Muscle of leg (tissue), 11 donors: ENCODE results near the gene DNAJC13. TPM values are rescaled to one million over a fixed set of nuclear protein-coding genes. Genes with fewer than 3 reads are reported as not detected.
A peak's percentile ranks its signal among the peaks of the same experiment; 100 is the strongest.
"Not testable (repeated sequence)": the region's sequence is repeated elsewhere in the genome, so short reads cannot be mapped to it uniquely, and the experiment has no call there.

Source experiments
- DNase-seq: peaks from one replicate; pipeline ENCODE4 v3.0.0; 2013
- H3K27ac ChIP-seq: one replicate; pipeline ENCODE4 v1.5.1; 2013; ENCODE audit warnings: mild to moderate bottlenecking, low read length, control low read depth
- H3K27me3 ChIP-seq: one replicate; pipeline ENCODE4 v1.6.1; 2013; ENCODE audit warnings: low read length; ENCODE audit not compliant: control insufficient read depth, insufficient read depth
- H3K36me3 ChIP-seq: one replicate; pipeline ENCODE4 v1.6.1; 2013; ENCODE audit warnings: low read length; ENCODE audit not compliant: control insufficient read depth, insufficient read depth
- H3K4me1 ChIP-seq: one replicate; pipeline ENCODE4 v1.6.1; 2013; ENCODE audit warnings: low read length; ENCODE audit not compliant: control insufficient read depth, insufficient read depth
- H3K4me3 ChIP-seq: one replicate; pipeline ENCODE4 v1.5.1; 2013; ENCODE audit warnings: low read length, control low read depth
- H3K9me3 ChIP-seq: replicated peaks from 2 replicates; pipeline ENCODE4 v1.6.1; 2013; ENCODE audit warnings: low read depth, low read length; ENCODE audit not compliant: control insufficient read depth
- WGBS: methylation state at CpG from one replicate; pipeline ENCODE4 v1.1.5; 2013; ENCODE audit warnings: missing lambda C conversion rate; ENCODE audit not compliant: insufficient coverage; 5-methylcytosine and 5-hydroxymethylcytosine counted together
- polyA plus RNA-seq, 8 donors: library from polyadenylated mRNA; unstranded; fragments of 120-200 nt; gene quantifications; one replicate each; pipeline versions ENCODE4 v1.2.1 to v1.2.3, GENCODE V29; 2013; ENCODE audit warnings: inconsistent platforms in 1 of 8, low replicate concordance in 1 of 8; ENCODE audit not compliant: insufficient read length in 8 of 8, insufficient read depth in 1 of 8
- total RNA-seq: library from RNA; stranded (reverse); fragments of 120-200 nt; gene quantifications from one replicate; pipeline ENCODE4 v1.2.4, GENCODE V29; 2013

The DNAJC13 gene
- total and polyA plus RNA-seq, 9 donors = 29.9 to 43.1 (median 34.7) TPM

GRCh38 chr3:132549890-132550578 is 132.7 kb downstream of the DNAJC13 start:
- Histone ChIP-seq H3K4me3 (no peak overlapping the region), H3K27ac (no peak overlapping the region), H3K27me3 (no peaks in the 10 kb centered on the region), H3K4me1 (no peaks in the 10 kb centered on the region), H3K9me3 (no peaks in the 10 kb centered on the region), H3K36me3 (no peaks in the 10 kb centered on the region)
- DNase-seq = no peak

GRCh38 chr3:132550579-132551305 is 133.4 kb downstream of the DNAJC13 start:
- no peaks in the 10 kb centered on the region for H3K27me3 ChIP-seq
- DNase-seq = no peak
- no peaks in the 10 kb centered on the region for H3K9me3 ChIP-seq
- H3K27ac ChIP-seq = no peak overlapping the region
- H3K36me3 ChIP-seq = no peaks in the 10 kb centered on the region
- no peak overlapping the region for H3K4me3 ChIP-seq
- H3K4me1 ChIP-seq = no peaks in the 10 kb centered on the region
- WGBS = no CpG with 5 or more reads among the region's 3 CpGs

- no peaks in the 10 kb centered on the region for H3K4me1 ChIP-seq
- 26% methylated on average over 4 of the region's 6 CpGs for WGBS
- no peak overlapping the region for H3K4me3 ChIP-seq
- DNase-seq = peak; percentile 96
- H3K27me3 ChIP-seq = no peaks in the 10 kb centered on the region
- H3K36me3 ChIP-seq = no peaks in the 10 kb centered on the region
- peak overlapping the region; percentile 18 for H3K27ac ChIP-seq
- H3K9me3 ChIP-seq = no peaks in the 10 kb centered on the region
These were observed 136.5 kb downstream of the DNAJC13 start for GRCh38 chr3:132553826-132554225.

- H3K9me3 ChIP-seq = no peaks in the 10 kb centered on the region
- H3K36me3 ChIP-seq = no peaks in the 10 kb centered on the region
- H3K4me1 ChIP-seq = no peaks in the 10 kb centered on the region
- no peak overlapping the region for H3K4me3 ChIP-seq
- no peak overlapping the region for H3K27ac ChIP-seq
- 57% methylated on average over 5 of the region's 8 CpGs for WGBS
- no peaks in the 10 kb centered on the region for H3K27me3 ChIP-seq
- no peak for DNase-seq
These were observed 137.1 kb downstream of the DNAJC13 start for GRCh38 chr3:132554437-132554836.

GRCh38 chr3:132555306-132556035 is 138.2 kb downstream of the DNAJC13 start:
- H3K9me3 ChIP-seq = no peaks in the 10 kb centered on the region
- peak overlapping the region; percentile 4 for H3K27ac ChIP-seq
- H3K27me3 ChIP-seq = no peaks in the 10 kb centered on the region
- WGBS = 90% methylated on average over 2 of the region's 5 CpGs
- DNase-seq = no peak
- peaks cover under 1% of the 10 kb centered on the region for H3K36me3 ChIP-seq
- no peaks in the 10 kb centered on the region for H3K4me1 ChIP-seq
- no peak overlapping the region for H3K4me3 ChIP-seq

GRCh38 chr3:132556036-132556386 is 138.7 kb downstream of the DNAJC13 start:
- not testable (repeated sequence) for H3K9me3 ChIP-seq, H3K27ac ChIP-seq, H3K27me3 ChIP-seq, H3K36me3 ChIP-seq, DNase-seq, H3K4me1 ChIP-seq, H3K4me3 ChIP-seq
- WGBS = 80% methylated on average over 1 of the region's 3 CpGs

- WGBS = 28% methylated on average over 6 of the region's 8 CpGs
These were observed 139.3 kb downstream of the DNAJC13 start for GRCh38 chr3:132556508-132557159.

GRCh38 chr3:132561003-132561402 is 143.7 kb downstream of the DNAJC13 start:
- WGBS = no CpG with 5 or more reads among the region's 4 CpGs
- H3K9me3 ChIP-seq = no peaks in the 10 kb centered on the region

More at GRCh38 chr3:132556508-132557159, 139.3 kb downstream of the DNAJC13 start:
- no peak overlapping the region for H3K4me3 ChIP-seq
- peak overlapping the region; percentile 62 for H3K27ac ChIP-seq
- no peaks in the 10 kb centered on the region for H3K4me1 ChIP-seq
- peak; percentile 94 for DNase-seq
- no peaks in the 10 kb centered on the region for H3K9me3 ChIP-seq
- no peaks in the 10 kb centered on the region for H3K27me3 ChIP-seq
- peaks cover 5% of the 10 kb centered on the region for H3K36me3 ChIP-seq

GRCh38 chr3:132563420-132564069 is 146.2 kb downstream of the DNAJC13 start:
- WGBS = no CpG with 5 or more reads among the region's 4 CpGs
- H3K27ac ChIP-seq = peak overlapping the region; percentile 57
- DNase-seq = peak; percentile 90

More at GRCh38 chr3:132561003-132561402, 143.7 kb downstream of the DNAJC13 start:
- no peak for DNase-seq
- H3K27ac ChIP-seq = no peak overlapping the region
- H3K27me3 ChIP-seq = no peaks in the 10 kb centered on the region
- no peaks in the 10 kb centered on the region for H3K4me1 ChIP-seq
- no peak overlapping the region for H3K4me3 ChIP-seq
- peaks cover 5% of the 10 kb centered on the region for H3K36me3 ChIP-seq

More at GRCh38 chr3:132563420-132564069, 146.2 kb downstream of the DNAJC13 start:
- no peaks in the 10 kb centered on the region for H3K4me1 ChIP-seq
- H3K36me3 ChIP-seq = peaks cover 5% of the 10 kb centered on the region
- H3K4me3 ChIP-seq = no peak overlapping the region
- H3K9me3 ChIP-seq = no peaks in the 10 kb centered on the region
- no peaks in the 10 kb centered on the region for H3K27me3 ChIP-seq
